Esophagus squamous epithelium (tissue), 4 donors: ENCODE results near the gene TOP2A.

Experiments used
- POLR2A ChIP-seq, 4 donors: fragments of 450-650 bp; IDR thresholded peaks; one replicate each; pipeline ENCODE4 v1.6.1; 2017; ENCODE audit warnings: antibody characterized with exemption in 4 of 4, mild to moderate bottlenecking in 4 of 4, moderate library complexity in 3 of 4
- TF ChIP-seq, protein P1 (sequence below), 6 experiments: fragments of 450-650 bp in 4 of 6; fragments of 200-600 bp in 2 of 6; sonication (generic) in 2 of 6; IDR thresholded peaks; one replicate each; pipeline ENCODE4 v1.5.1; 2016 to 2019; ENCODE audit warnings: antibody characterized with exemption in 6 of 6, mild to moderate bottlenecking in 4 of 6, moderate library complexity in 4 of 6

DNA sequence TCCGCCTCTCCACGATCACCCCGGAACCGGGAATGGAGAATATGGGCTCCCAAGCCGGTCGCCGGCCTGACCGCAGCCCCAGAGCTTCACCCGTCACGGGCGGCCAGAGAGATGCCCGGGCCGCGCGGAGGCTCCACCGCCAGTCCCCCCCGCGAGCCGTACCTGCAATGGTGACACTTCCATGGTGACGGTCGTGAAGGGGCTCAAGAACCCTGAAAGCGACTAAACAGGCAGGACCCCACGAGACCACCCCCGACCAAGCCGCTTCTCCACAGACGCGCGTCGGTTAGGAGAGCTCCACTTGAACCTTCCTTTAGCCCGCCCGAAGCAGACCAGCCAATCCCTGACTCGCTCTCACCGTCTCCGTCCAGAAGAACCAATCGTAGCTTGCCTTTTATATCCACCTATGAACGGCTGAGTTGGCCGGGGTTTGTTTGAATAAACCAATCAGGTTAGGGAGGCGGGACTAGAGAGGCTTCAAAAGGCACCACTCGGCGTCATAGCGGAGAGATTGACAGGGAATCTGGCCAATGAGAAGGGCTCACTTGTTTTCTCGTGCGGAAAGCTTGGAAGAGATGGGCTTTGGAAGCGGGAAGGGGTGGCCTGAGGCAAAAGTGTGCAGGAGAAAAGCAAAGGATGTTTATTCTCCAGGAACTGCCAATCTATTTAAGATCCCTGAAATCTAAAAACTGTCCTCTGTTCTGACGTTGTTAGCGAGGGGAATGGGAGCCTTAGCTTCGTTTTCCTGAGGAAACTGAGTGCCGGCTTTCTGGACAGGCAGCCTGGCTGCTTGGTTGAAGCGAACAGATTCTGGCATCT lies at the start of gene TOP2A:
- TF ChIP-seq POLR2A (IDR thresholded peaks at IDR 0.05), result peak in 1 of 4 donors; percentile 63
- TF ChIP-seq, protein P1, sequence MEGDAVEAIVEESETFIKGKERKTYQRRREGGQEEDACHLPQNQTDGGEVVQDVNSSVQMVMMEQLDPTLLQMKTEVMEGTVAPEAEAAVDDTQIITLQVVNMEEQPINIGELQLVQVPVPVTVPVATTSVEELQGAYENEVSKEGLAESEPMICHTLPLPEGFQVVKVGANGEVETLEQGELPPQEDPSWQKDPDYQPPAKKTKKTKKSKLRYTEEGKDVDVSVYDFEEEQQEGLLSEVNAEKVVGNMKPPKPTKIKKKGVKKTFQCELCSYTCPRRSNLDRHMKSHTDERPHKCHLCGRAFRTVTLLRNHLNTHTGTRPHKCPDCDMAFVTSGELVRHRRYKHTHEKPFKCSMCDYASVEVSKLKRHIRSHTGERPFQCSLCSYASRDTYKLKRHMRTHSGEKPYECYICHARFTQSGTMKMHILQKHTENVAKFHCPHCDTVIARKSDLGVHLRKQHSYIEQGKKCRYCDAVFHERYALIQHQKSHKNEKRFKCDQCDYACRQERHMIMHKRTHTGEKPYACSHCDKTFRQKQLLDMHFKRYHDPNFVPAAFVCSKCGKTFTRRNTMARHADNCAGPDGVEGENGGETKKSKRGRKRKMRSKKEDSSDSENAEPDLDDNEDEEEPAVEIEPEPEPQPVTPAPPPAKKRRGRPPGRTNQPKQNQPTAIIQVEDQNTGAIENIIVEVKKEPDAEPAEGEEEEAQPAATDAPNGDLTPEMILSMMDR (IDR thresholded peaks at IDR 0.05), result peak in 1 of 6 experiments; percentile 13
